NCI-H526 treated with DMSO at 0.1 percent for 48 hours (cell line): ENCODE data around the gene ZNF14.
"Not testable (repeated sequence)": the region's sequence is repeated elsewhere in the genome, so short reads cannot be mapped to it uniquely, and the experiment has no call there.

ENCODE experiments used
- DNase-seq: peaks from one replicate; lab custom pipeline; 2025; lab: John Stamatoyannopoulos, UW

ZNF14 gene

DNA sequence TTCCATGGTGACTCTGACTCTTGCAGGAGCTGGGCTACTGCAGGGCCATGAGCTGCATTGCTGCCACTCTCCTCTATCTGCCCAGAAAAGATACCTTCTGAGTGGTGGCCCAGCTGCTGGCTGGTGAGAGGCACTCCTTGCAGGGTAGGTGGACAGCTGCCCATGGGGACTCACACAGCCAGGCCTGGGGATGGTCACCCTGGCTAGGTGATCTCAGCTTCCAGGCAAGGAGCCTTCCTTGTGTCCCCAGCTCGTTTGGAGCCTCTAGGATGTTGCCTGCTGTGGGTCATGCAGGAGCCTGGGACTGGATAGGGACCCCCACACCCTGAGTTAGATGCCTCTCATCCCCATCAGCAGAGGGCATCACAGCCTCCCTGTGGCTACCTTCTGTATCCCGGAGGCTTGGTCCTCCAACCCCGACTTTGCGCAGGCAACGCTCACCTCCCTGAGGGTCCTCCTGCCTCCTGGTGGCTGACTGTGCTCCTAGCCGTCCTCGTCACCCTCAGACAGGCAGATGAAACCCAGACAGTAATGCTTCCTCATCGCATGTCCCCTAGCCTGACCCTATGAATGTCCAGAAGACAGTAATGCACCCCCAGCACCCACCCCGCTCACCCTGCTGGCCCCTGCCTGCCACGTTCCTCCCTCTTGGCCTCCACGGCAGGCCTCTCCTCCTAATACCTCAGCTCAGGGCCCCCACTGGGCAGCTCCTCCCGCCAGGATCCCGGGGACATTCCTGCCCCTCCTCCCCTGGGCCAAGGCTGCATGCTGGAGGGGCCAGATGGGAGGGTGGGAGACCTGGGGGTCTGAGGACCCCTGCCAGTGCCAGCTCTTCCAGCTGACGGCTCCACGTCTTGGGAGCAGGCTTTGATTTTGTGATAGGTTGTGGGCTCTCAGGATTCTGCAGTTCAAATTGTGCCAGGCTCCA is 13.6 kb upstream of the ZNF14 start:
- DNase-seq: no peak

DNA sequence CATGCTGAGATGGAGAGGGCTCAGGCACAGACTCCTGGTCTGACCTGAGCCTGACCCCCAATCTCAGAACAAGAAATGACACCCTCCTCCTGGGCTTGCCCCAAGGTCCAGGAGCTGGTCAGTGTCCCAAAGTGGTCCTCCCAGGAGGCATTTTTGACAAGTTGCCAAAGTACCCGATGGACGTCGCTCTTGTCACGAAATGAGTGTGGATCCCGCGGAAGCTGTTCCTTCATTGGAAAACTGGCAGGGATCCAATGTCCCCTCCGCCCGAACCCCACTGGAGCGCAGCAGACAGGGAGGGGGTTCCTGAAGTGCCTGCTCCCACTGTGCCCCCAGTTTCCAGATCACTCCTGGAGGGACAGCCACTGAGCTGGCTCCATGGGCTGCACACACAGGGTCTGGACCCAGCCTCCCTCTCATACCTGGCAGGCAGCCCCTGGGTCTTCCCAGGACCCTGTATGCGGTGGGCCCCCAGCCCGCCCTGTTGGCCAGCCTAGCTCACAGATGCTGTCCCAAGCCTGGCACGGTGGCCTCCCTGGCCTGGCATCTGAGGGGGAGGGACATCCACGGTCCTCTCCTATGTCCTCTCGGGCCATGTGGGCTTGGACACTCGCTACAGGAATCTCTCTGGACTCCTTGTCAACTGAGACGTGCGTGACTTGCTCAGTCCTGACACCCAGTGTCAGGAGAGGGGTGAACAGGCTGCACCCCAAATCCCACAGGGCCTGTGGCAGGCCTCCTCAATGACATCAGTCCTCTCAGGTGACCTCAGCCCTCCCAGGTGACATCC is 12.8 kb upstream of the ZNF14 start:
- no peak for DNase-seq

DNA sequence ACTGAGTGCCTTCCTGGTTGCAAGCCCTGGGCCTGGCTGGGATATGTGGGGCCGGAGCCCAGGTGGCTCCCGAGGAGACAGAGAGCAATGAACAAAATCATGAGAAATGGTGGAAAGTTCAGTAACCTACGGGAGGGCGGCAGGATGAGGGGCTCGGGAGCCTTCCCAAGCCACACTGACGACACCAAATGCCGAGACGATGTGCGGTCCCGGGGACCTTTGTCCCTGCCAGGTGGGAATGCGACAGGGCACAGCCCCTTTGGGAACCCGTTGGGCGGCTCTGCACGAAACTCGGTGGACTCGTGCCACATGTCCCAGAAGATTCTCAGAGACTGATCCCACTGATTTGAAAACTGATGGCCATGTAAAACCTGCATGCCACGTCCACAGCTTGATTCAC is 11.7 kb upstream of the ZNF14 start:
- no peak for DNase-seq

DNA sequence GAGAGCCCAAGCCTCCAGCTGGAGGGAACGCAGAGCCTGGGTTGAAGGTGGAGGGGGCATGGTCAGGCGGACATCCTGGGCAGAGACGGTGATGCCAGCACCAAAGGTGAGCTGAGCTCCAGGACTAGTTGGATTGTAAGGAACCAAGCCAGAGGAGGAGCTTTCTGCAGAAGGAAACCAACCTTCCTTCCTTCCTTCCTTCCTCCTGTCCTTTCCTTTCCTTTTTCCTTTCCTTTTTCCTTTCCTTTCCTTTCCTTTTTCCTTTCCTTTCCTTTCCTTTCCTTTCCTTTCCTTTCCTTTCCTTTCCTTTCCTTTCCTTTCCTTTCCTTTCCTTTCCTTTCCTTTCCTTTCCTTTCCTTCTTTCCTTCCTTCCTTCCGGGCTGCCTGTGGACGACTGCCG is 11.0 kb upstream of the ZNF14 start:
- not testable (repeated sequence) for DNase-seq

DNA sequence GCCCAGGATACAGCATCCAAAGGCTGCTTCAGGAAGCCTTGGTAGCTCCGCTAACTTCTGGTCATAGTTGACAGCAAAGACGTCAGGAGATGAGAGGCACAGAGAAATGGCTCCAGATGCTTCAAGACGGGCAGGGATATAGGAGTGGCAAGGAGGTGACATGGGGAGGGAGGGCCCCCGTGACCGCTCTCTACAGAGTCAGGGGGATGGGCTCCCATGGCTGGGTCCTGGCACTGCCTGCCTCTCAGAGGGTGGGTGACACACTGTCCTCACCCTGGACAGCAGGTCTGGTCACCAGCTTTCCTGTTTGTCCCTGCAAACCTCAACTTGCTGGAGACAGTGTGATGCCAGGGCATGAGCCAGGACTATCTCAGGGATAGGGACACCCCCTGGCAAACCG is 10.3 kb upstream of the ZNF14 start:
- no peak for DNase-seq

DNA sequence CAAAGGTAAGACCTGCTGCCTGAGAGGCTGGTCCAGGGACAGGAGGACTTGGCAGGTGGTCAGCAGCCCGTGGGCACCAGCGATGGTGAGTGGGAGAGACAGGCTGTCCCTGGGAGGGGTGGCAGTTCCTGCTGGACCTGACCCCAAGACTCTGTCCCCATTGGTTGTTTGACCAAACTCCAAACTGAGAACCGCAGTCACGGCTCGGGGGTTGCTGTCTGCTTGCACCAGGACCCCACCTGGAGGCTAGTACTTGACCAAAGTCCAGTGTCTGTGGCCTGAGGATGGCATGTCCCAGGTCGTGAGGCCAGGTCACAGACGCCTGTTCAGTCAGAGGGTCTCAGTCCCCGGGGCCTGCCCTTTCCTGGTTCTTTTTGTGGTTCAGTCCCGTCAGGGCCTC is 9.9 kb upstream of the ZNF14 start:
- DNase-seq: no peak

DNA sequence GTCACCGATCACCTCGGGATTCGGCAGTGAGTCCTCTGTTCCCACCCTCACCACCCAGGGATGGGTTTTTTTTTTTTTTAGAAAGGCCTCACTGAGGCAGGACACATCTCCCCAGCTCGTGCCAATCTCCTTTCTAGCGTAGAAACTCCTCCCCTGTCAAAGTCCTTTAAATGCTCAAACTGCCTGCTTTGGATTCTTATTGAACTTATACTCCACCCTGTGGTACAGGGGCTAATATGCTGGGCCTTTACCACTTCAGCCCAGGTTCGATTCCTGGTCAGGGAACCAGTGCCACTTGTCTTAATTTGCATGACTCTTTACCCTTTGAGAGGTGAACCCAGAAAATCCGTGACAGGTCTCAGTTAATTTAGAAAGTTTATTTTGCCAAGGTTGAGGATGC is 8.3 kb upstream of the ZNF14 start:
- no peak for DNase-seq

DNA sequence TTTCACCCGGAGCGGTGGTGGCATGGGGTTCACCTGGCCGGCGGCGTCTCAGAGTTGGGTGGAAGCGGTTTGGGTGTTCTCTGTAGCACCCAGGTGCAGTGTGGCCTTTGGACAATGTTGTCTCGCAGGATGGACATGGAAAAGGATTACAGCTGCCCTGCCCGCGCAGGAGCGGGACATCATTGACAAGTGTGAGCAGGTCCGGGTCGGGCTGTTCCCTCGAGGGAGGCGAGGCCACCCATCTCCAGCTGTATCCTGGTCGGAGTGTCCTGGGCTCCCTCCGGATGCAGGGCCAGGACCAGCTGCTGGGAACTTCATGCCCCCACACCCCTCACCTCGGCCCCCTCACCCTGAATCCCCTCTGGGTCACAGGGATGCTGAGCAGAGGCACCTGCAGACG is 7.8 kb upstream of the ZNF14 start:
- DNase-seq: no peak

DNA sequence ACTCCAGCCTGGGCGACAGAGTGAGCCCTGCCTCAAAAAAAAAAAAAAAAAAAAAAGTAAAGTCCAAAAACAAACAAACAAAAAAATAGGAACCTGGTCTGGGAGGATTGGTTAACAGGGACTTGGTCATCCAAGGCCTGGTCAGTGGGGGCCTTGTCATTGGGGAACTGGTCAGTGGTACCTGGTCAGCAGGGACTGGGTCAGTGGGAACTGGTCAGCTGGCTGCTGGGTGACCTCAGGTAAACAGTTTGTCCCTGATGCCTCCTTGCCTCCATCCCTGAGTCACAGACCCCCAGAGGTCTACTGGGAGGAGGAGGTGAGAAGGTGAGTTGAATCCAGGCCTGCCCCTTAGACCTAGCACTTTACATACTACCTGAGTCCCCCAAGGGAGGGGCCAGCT is 5.7 kb upstream of the ZNF14 start:
- no peak for DNase-seq

DNA sequence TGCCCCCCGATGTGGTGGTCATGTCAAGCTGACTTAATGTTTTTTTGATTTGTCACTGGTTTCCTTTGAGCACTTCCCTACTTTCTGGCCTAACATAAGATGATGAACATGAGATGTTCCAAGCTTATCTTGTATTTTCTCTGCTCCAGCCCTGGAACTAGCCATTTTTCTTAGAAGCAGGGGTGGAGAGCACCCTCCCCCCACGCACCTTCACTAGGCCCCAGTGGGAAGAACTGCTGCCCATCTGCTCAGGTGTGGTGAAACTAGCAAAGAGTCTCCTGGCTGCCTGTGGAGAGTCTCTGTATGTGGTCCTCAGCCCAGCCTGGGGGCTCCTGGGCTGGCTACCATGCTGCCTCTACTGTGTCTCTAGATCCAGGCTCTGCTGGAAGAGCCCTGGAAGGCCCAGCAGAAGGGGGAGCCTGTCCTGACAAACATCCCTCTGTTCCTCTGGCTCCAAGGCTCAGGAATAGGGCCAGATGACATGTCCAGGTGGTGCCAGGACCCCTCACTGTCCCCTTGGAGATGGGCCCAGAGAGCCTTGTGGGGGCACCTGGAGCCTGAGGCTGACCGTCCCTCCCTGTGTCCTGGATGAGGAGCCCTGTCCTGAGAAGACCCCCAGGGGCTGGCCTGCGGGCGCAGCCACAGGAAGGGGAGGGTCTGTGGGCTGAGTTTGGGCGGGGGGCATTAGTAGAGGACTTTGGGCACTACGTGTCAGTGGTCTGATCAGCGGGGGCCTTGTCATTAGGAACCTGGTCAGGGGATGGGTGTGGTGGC is 4.8 kb upstream of the ZNF14 start:
- DNase-seq: no peak

DNA sequence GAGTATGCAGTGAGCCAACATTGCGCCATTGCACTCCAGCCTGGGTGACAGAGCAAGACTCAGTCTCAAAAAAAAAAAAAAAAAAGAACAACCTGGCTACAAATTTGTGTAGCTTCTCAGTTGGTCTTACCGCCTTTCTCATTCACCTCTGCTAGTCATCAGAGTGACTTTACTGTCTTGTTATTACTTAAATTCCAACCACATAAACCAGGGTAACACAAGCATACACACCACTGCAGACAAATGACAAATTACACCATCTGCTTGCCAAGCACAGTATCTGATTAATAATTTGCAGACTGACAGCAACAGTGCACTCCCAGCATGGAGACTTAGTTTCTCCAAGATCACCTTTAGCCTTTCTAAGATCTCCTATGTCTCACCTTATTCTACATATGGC is 11.0 kb downstream of the ZNF14 start:
- DNase-seq: no peak

DNA sequence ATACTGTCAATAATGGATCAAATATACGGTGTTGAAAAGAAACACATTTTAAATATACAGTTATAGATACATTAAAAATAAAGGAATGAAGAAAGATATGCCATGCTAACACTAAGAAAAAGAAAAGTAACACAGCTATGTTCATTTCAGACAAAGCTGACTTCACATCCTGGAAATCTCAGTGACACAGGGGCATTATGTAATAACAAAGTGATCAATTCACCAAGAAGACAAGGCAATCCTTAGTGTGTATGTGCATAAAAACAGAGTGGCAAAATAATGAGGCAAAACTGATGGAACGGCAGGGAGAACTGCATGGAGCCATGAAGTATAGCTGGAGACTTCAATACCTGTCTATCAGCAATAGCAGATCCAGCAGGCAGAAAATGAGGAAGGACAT is 13.1 kb downstream of the ZNF14 start:
- DNase-seq: no peak

DNA sequence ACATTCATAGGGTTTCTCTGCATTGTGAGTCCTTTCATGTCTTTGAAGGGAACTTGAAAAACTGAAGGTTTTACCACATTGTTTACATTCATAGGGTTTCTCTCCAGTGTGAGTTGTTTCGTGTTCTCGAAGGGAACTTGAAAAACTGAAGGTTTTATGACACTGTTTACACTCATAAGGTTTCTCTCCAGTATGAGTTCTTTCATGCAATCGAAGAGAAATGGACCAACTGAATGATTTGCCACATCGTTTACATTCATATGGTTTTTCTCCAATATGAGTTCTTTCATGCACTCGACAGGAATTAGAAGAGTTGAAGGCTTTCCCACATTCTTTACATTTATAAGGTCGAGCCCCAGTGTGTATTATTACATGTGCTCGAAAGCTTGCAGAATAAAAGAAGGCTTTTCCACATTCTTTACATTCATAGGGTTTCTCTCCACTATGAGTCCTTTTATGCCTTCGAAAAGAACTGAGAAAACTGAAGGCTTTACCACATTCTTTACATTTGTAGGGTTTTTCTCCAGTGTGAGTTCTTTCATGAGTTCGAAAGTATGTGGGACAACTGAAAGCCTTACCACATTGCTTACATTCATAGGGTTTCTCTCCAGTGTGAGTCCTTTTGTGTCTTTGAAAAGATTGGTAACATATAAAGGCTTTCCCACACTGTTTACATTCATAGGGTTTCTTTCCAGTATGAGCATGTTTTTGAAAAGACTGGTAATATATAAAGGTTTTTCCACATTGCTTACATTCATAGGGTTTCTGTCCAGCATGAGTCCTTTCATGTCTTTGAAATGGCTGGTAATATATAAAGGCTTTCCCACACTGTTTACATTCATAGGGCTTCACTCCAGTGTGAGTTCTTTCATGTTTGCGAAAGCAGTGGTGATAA is 20.7 kb downstream of the ZNF14 start:
- no peak for DNase-seq

DNA sequence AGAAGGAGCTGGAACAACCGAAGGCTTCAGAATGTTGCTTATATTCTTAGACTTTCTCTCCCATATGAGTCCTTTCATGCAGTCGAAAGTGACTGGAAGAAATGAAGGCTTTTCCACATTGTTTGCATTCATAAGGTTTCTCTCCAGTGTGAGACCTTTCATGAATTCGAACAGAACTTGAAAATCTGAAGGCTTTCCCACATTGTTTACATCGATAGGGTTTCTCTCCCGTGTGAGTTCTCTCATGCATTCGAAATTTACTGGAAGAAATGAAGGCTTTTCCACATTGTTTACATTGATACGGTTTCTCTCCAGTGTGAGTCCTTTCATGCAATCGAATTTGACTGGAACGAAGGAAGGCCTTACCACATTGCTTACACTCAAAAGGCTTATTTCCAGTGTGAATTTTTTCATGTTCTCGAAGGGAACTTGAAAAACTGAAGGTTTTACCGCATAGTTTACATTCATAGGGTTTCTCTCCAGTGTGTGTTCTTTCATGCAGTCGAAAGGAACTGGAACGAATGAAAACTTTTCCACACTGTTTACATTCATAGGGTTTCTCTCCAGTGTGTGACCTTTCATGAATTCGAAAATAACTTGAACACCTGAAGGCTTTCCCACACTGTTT is 21.5 kb downstream of the ZNF14 start:
- no peak for DNase-seq

DNA sequence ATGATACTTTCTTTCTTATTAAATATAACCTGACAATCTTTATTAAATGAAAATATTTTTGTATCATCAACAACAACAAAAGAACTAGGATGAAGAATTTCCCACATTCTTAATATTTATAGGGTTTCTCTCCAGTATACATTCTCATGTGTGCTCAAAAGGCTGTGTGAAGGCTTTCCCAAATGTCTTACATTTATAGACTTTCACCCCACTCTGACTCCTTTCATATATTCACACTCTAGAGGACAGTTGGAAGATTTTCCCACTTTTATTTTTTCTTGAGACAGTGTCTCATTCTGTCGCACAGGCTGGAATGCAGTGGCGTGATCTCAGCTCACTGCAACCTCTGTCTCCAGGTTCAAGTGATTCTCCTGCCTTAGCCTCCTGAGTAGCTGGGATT is 22.4 kb downstream of the ZNF14 start:
- no peak for DNase-seq

DNA sequence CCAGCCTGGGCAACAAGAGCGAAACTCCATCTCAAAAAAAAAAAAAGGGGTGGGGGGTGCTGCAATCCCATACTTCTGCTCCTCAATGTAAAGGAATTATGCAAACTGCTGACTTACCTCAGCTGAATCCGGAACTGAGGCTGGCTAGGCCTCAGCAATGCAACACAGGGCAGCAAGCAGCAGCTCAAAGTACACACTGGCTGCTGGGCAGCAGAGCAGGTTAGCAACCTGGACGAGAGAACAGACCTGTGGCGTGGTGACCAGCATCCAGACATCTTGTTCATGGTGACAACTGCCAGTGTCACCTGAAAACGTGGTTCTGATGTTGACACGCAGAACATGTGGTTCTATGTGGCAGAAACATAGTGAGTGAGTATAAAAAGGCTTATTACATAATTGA is 28.1 kb downstream of the ZNF14 start:
- DNase-seq: no peak

DNA sequence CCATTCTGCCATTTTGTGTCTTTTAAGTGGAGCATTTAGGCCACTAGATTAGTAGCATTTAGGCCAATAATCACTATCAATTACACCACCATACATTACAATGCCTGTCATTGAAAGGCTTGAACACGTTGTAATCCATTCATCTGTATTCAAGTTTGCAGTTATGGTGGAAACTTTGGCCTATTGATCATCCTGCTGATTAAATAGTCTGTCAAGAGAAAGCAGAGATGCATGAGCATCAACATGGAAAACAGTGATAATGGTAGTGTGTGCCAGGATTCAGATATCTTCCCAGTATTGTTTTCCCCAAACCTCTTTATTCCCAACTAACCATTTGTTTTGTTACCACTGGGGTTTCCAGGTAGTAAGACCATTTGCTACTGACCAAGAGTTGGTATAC is 32.4 kb downstream of the ZNF14 start:
- DNase-seq: not testable (repeated sequence)

DNA sequence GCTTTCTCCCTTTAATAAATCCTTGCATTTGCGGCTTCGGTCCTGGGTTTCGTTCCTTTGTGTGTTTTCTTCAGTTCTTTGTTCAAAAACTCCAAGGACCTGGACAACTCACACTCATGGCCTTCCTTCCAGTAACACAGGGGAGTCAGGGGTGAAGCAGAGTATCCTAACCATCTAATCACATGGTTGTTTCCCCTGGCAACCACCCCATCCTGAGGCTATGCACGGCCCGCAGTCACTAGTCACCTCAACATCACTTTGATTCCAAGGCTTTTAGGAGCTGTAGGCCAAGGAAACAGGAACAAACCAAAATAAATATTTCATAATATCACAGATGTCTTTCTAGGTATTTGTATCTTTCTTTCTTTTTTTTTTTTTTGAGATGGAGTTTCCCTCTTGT is 35.3 kb downstream of the ZNF14 start:
- DNase-seq: no peak

DNA sequence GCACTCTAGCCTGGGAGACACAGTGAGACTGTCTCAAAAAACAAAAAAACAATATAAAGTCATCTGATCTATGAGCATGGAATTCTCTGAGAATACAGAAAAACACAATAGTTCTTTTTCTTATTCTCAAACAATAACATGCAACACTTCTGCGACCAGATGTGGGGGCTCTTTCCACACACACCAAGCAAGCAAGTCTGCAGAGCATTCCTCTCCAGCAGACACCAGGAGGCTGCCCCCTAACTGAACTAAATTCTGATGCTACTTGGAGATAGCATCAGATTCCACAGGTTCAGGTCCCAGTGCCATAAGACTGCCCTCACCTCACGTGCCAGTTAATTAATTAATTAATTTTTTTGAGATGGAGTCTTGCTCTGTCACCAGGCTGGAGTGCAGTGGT is 36.5 kb downstream of the ZNF14 start:
- no peak for DNase-seq

DNA sequence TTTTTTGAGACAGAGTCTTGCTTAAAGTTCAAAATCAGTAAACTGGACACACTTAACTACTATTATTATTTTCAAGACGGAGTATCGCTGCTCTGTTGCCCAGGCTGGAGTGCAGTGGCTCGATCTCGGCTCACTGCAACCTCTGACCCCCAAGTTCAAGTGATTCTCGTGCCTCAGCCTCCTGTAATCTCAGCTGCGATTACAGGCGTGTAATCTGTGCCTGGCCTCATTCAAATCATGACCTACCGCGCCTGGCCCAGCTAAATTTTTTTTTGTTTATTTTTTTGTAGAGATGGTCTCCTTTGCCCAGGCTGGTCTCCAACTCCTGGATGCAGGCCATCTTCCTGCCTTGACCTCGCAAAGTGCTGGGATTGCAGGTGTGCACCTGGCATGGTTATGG is 41.2 kb downstream of the ZNF14 start:
- no peak for DNase-seq

DNA sequence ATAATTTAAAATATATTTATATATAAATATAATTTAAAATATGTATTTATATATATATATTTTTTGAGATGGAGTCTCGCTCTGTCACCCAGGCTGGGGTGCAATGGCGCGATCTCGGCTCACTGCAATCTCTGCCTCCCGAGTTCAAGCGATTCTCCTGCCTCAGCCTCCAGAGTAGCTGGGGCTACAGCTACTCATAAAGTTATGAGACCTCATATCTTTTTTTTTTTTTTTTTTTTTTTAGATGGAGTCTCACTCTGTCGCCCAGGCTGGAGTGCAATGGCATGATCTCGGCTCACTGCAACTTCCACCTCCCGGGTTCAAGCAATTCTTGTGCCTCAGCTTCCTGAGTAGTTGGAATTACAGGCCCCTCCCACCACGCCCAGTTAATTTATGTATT is 43.9 kb downstream of the ZNF14 start:
- DNase-seq: not testable (repeated sequence)
